ENCODE results near the gene CHTF18.
"Not testable (repeated sequence)": the region's sequence is repeated elsewhere in the genome, so short reads cannot be mapped to it uniquely, and the experiment has no call there.

CHTF18 gene

DNA sequence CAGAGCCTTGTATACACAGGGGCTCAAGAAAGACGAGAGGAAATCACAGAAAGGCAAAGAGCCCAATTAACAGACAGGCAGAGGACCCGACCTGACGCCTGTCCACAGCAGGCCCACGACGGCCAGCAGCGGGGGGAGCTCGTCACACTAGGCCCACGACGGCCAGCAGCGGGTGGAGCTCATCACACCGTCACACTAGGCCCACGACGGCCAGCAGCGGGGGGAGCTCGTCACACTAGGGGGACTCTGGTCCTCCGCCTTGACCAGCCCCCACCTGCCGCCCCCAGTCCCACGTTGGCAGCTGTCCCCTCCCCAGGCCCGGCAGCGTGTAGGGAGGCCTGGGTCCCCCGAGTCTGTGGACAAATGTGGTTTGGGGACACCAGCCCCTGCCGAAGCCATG, 35.8 kb downstream of the CHTF18 start:
- Histone ChIP-seq H3K9me3 (ENCODE audit: control insufficient read depth, insufficient read depth, low read length) (no peaks in the 10 kb centered on the region), H3K36me3 (ENCODE audit: insufficient read depth, low read length) (no peaks in the 10 kb centered on the region), H3K9ac (ENCODE audit: low read depth, low read length) (no peak overlapping the region), H3K4me1 (ENCODE audit: insufficient read depth, low read length) (no peaks in the 10 kb centered on the region)

DNA sequence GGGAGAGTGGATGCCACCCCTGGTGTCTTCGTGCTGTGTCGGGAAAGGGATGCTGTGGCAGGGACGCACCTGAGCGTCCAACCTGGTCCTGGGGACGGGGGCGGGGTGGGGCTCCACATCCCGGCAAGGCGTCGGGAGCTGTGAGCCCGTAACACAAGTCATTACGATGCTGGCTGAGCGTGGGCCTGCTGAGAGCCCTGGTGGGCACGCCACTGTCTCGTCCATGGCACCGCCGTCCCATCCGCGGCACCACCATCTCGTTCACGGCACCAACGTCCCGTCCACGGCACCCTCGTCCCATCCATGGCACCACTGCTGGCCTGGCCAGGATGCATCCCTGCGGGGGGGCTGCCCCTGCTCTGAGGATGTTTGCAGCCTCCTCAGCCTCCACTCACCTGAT, 36.2 kb downstream of the CHTF18 start:
- H3K9ac ChIP-seq (ENCODE audit: low read depth, low read length): no peak overlapping the region
- no peaks in the 10 kb centered on the region for H3K4me1 ChIP-seq (ENCODE audit: insufficient read depth, low read length)
- H3K9me3 ChIP-seq (ENCODE audit: control insufficient read depth, insufficient read depth, low read length): no peaks in the 10 kb centered on the region
- H3K36me3 ChIP-seq (ENCODE audit: insufficient read depth, low read length): no peaks in the 10 kb centered on the region

DNA sequence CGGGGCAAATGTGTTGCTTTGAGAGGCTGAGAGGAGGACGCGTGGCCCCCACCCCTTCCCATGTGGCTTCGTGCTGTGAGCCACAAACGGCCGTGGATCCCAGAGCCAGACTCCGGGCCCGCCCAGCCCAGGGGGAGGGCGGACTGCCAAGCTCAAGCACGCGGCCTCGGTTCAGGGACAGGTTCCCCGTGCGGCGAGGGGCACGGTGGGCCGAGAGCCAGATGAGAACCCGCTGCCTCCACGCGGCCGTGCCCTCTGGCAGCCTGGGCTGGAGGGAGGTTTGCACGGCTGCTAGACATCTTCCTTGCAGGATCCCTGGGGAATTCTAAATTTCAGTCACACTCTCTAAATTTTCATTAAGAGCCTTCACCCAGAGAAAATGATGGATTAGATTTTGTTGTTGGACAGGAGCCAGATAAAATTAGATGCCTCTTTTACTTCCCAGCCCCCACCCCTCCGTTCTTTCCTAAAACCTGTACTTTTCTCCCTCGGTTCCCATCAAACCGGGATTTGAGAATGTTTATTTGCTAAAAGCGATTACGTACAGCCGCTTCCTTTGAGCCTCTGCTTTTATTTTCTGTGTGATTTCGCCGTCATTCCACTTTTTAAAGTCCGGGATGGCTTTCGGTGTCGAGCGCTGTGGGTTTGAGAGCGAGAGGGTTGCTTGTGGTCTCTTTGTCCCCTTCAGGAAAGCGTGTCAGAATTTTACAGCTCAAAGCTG, 37.1 kb downstream of the CHTF18 start:
- no peaks in the 10 kb centered on the region for H3K4me1 ChIP-seq (ENCODE audit: insufficient read depth, low read length)
- no peaks in the 10 kb centered on the region for H3K9me3 ChIP-seq (ENCODE audit: control insufficient read depth, insufficient read depth, low read length)
- H3K36me3 ChIP-seq (ENCODE audit: insufficient read depth, low read length): no peaks in the 10 kb centered on the region
- H3K9ac ChIP-seq (ENCODE audit: low read depth, low read length): no peak overlapping the region

DNA sequence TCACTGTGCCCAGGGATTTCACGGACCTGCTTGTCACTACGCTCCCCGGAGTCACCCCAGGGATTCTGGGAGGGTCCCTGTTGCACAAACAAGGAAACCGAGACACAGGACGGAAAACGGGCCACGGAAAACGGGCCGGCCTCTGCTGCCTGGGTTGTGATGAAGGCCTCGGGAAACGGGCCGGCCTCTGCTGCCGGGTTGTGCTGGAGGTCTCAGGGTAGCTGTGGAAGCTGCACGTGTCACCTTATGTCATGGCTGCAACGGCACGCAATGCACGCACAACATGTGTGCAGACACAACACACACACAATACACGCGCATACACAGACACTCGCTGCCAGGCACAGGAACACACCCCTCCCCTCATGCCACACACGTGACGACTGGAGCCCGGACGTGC, 39.1 kb downstream of the CHTF18 start:
- no peaks in the 10 kb centered on the region for H3K4me1 ChIP-seq (ENCODE audit: insufficient read depth, low read length)
- H3K9me3 ChIP-seq (ENCODE audit: control insufficient read depth, insufficient read depth, low read length): no peaks in the 10 kb centered on the region
- no peaks in the 10 kb centered on the region for H3K36me3 ChIP-seq (ENCODE audit: insufficient read depth, low read length)
- no peak overlapping the region for H3K9ac ChIP-seq (ENCODE audit: low read depth, low read length)

DNA sequence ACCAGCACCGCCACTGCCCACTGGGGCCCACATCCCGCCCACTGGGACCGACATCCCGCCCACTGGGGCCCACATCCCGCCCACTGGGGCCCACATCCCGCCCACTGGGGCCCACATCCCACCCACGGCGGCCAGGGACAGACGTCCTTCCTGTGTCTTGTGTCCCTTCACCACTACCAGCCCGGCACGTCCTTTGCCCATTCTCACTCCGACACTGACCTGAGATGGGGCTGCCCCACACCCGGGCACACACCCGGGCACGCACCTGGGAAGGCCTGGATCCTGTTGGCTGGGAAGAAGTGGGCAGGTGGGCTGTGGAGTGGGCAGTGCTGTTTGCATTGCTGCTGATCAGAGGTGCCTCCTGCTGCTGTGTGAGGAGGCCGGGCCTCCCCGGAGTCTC, 40.5 kb downstream of the CHTF18 start:
- H3K36me3 ChIP-seq (ENCODE audit: insufficient read depth, low read length): no peaks in the 10 kb centered on the region
- H3K4me1 ChIP-seq (ENCODE audit: insufficient read depth, low read length): no peaks in the 10 kb centered on the region
- no peaks in the 10 kb centered on the region for H3K9me3 ChIP-seq (ENCODE audit: control insufficient read depth, insufficient read depth, low read length)
- no peak overlapping the region for H3K9ac ChIP-seq (ENCODE audit: low read depth, low read length)

DNA sequence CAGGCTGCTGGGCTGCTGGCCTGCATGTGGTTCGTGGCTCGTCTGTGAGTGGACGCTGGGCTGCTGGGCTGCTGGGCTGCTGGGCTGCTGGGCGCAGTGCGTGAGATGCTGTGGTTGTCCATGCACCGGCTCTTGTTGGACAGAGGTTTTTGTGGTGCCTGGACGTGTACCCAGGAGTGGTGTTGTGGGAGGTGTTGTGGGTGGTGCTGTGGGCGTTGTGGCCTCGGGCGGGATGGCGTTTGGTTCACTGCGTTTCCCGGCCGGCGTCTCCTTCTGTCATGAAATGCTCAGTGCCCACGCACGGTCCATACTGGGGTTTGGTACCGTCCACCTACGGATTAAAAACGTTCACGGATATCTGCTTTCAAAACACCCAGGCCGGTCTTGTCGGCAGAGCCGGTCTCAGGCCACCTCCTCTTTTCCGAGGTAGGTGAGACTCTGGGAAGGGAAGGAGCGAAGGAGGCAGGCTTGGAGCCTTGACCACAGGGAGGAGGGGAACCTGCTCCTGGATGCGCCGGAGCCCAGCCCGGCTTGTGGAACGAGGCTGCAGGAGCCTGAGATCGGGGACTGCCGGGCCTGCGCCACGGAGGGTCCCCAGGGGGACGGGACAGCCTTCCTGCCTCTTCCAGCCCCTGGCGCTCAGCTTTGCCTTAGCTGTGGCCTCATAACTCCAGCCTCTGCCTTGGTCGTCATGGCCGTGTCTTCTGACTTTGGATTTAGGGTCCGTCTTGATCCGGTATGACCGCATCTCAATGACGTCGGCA, 41.9 kb downstream of the CHTF18 start:
- H3K9ac ChIP-seq (ENCODE audit: low read depth, low read length): no peak overlapping the region
- no peaks in the 10 kb centered on the region for H3K4me1 ChIP-seq (ENCODE audit: insufficient read depth, low read length)

DNA sequence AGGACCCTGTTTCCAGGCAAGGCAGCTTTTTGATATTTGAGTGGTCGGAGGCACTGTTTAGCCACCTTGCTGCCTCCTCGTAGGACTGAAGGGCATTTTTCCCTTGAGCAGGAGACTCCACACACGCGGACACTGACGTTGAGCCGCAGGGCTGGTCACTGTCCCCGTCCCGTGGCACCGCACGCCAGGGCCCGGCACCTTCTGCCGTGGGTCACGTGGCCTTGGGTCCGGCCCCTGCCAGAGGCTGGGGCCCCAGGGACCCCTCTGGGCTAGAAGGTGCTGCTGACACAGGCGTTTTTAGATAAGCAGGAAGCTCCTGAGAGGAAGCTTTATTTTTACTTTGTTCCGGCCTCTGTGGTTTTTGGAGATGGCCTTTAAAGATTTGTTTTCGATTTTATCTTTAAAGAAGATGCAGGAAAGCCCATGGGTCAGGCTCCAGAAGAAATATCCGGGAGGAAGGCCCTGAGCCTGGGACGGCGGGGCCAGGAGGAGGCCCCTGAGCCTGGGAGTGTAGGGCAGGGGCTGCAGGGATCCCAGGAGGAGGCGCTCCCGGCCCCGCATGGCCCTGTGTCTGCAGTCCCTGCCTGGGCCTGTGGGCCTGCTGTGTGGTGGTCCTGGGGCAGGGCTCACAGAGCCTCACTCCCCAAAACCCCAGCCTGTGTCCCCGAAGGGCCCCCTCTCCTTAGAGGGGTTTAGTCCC, 42.6 kb downstream of the CHTF18 start:
- Histone ChIP-seq H3K36me3 (ENCODE audit: insufficient read depth, low read length) (no peaks in the 10 kb centered on the region), H3K9ac (ENCODE audit: low read depth, low read length) (no peak overlapping the region), H3K9me3 (ENCODE audit: control insufficient read depth, insufficient read depth, low read length) (peaks cover 5% of the 10 kb centered on the region), H3K4me1 (ENCODE audit: insufficient read depth, low read length) (no peaks in the 10 kb centered on the region)

More for the DNA sequence above, 41.9 kb downstream of the CHTF18 start:
- H3K9me3 ChIP-seq (ENCODE audit: control insufficient read depth, insufficient read depth, low read length): no peaks in the 10 kb centered on the region
- no peaks in the 10 kb centered on the region for H3K36me3 ChIP-seq (ENCODE audit: insufficient read depth, low read length)

DNA sequence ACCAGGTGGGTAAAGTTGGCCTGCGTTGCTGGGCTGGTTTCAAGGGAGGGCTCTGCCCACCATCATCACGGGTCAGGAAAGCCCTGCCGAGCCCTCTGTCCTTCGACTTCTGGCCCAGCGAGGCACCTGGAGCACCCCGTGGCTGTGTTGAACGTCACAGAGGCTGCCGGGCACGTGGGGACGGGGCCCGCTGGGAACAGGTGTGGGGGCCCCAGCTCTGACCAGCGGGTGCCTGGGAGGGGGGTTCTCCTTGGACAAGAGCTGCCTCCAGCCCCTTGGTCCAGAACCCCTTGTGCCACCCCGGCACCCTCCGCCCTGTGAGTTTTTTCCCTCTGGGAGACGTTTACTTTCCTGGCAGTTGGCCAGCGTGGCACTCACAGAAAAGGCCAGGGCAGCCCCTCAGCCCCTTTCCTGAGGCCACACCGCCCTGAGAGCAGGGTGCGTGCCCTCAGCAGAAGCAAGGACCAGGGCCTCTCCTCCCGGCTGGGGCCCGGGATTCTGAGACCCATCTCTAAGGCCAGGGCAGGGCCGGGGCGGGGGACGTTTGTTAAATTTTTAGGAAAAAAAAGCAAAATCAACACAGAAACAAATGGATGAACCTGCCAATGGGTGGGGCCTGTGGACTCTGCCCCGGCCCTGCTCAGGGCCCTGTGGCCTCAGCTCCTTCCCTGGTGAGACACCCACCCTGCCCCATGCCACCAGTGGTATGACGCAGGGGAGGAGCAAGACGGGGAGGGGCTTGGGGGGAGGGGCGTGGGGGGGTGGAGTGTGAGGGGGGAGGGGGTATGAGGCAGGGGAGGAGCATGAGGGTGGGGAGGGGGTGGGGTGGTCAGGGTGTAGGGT, 43.4 kb downstream of the CHTF18 start:
- no peak overlapping the region for H3K9ac ChIP-seq (ENCODE audit: low read depth, low read length)
- H3K9me3 ChIP-seq (ENCODE audit: control insufficient read depth, insufficient read depth, low read length): peaks cover 11% of the 10 kb centered on the region
- H3K36me3 ChIP-seq (ENCODE audit: insufficient read depth, low read length): no peaks in the 10 kb centered on the region
- H3K4me1 ChIP-seq (ENCODE audit: insufficient read depth, low read length): no peaks in the 10 kb centered on the region

DNA sequence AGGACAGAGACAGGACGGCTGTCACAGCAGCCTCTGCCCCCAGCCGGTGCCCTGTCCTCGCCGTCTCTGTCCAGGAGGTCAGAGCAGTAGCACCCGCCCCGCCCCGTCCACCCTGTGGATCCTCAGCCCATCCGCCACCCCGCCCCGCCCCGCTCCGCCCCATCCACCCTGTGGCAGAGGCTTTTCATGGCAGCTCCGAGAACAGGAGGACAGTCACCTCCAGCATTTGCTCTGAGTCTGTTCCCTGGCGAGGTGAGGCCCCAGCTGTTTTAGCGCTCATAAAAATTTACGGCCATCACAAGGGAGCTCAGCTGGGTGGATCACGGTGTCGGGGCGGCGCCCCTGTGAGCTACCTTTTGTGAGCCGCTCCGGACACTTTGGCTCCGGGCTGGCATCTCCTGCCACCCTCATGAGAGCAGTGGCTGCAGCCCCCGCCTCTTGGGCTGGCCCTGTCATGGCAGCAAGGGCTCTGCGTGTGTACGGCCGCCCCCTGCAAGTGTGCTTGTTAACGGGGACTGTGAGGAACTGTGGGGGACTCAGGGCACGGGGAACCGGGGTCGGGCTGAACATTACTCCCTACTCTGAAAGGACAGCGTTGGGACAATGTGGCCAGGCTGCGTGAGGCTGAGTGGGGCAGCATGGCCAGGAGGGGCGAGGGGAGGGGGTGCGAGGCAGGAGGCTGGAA, 44.4 kb downstream of the CHTF18 start:
- no peaks in the 10 kb centered on the region for H3K36me3 ChIP-seq (ENCODE audit: insufficient read depth, low read length)
- H3K9me3 ChIP-seq (ENCODE audit: control insufficient read depth, insufficient read depth, low read length): peaks cover 11% of the 10 kb centered on the region
- H3K9ac ChIP-seq (ENCODE audit: low read depth, low read length): no peak overlapping the region

DNA sequence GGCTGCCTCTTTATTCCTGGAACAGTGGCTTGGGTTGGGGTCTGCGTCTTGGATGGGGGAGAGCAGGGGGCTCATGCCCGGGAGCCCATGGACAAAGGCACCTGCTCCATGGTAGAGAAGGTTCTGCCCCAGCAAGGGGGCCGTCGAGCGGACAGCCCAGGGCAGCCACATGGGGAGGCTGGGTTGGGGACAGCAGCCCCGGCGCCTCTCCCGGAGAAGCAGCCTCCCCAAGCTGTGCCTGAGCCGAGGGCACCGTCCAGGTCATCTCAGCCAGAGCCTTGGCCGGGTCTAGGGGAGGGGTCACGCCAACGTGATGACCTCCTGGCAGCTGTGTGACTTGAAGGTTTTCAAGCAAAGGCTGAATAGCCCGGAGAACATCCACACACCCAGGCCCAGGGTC, 45.0 kb downstream of the CHTF18 start:
- Histone ChIP-seq H3K9me3 (ENCODE audit: control insufficient read depth, insufficient read depth, low read length) (peaks cover 11% of the 10 kb centered on the region), H3K4me1 (ENCODE audit: insufficient read depth, low read length) (no peaks in the 10 kb centered on the region), H3K36me3 (ENCODE audit: insufficient read depth, low read length) (no peaks in the 10 kb centered on the region), H3K9ac (ENCODE audit: low read depth, low read length) (no peak overlapping the region)

More for the DNA sequence above, 44.4 kb downstream of the CHTF18 start:
- H3K4me1 ChIP-seq (ENCODE audit: insufficient read depth, low read length): no peaks in the 10 kb centered on the region

DNA sequence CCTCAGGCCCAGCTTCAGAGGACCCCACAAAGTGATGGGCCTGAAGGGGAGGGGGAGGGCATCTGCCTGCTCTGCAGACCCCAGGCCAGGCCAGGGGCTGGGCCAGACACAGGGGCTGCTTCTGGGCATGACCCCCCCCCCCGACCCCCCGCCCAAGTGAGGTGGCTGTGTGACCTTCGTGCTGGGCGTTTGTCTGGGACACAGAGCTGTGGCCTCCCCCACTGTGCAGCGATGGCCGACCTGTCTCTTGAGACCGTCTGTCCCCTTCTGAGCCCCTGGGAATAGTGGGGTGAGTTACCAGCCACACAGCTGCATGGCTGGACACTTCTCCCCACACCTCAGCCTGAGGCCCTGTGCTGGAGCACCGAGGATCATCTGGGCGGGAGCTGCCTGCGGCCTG, 47.0 kb downstream of the CHTF18 start:
- Histone ChIP-seq H3K9me3 (ENCODE audit: control insufficient read depth, insufficient read depth, low read length) (peaks cover 11% of the 10 kb centered on the region), H3K4me1 (ENCODE audit: insufficient read depth, low read length) (no peaks in the 10 kb centered on the region), H3K9ac (ENCODE audit: low read depth, low read length) (no peak overlapping the region), H3K36me3 (ENCODE audit: insufficient read depth, low read length) (no peaks in the 10 kb centered on the region)

DNA sequence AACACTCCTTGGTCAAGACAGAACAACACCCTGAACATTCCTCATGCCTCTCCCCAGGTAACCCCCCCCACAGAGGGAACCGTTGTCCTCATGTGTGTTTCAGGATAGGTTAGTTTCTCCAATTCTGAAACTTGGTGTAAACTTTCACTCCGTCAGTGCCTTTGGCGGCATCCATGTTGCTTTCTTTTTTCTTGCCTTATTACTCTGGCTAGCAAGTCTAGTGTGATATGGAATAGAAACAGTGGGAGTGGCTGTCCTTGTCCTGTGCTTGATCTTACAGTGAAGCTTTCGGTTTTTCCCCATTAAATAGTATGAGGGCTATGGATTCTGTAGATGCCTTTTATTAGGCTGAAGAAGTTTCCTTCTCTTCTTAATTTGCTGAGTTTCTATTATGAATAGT, 47.8 kb downstream of the CHTF18 start:
- no peaks in the 10 kb centered on the region for H3K4me1 ChIP-seq (ENCODE audit: insufficient read depth, low read length)
- H3K36me3 ChIP-seq (ENCODE audit: insufficient read depth, low read length): no peaks in the 10 kb centered on the region
- H3K9ac ChIP-seq (ENCODE audit: low read depth, low read length): no peak overlapping the region
- H3K9me3 ChIP-seq (ENCODE audit: control insufficient read depth, insufficient read depth, low read length): peaks cover 11% of the 10 kb centered on the region

DNA sequence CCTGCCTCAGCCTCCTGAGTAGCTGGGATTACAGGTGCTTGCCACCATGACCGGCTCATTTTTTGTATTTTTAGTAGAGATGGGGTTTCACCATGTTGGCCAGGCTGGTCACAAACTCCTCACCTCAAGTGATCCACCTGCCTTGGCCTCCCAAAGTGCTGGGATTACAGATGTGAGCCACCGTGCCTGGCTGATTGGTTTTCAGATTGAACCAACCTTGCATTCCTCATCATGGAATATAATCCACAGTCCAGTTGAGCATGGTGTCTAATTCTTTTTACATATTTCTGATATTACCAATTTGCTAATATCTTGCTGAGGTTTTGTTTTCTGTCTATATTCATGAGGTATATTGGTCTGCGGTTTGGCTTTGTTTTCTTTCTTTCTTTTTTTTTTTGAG, 48.4 kb downstream of the CHTF18 start:
- peaks cover 11% of the 10 kb centered on the region for H3K9me3 ChIP-seq (ENCODE audit: control insufficient read depth, insufficient read depth, low read length)
- H3K4me1 ChIP-seq (ENCODE audit: insufficient read depth, low read length); H3K9ac ChIP-seq (ENCODE audit: low read depth, low read length); H3K36me3 ChIP-seq (ENCODE audit: insufficient read depth, low read length): not testable (repeated sequence)

DNA sequence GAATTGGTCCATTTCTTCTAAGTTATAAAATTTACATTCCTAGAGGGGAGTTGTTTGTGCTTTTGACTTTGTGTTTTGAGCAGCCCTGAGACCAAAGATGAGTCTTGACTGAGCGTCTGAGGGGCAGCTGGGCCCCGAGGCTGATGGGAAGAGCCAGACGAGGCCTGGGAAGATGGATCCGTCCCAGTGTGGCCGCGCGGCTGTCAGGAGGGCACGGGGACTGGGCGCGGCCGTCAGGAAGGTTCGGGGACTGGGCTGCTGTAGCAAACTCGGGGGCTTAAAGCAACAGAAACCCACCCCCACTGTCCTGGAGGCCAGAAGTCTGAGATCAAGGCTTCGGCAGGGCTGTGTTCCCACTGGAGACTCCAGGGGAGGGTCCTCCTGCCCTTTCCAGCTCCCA, 50.3 kb downstream of the CHTF18 start:
- no peaks in the 10 kb centered on the region for H3K36me3 ChIP-seq (ENCODE audit: insufficient read depth, low read length)
- H3K4me1 ChIP-seq (ENCODE audit: insufficient read depth, low read length): no peaks in the 10 kb centered on the region
- no peak overlapping the region for H3K9ac ChIP-seq (ENCODE audit: low read depth, low read length)
- peaks cover 11% of the 10 kb centered on the region for H3K9me3 ChIP-seq (ENCODE audit: control insufficient read depth, insufficient read depth, low read length)
